HG03103 (cell line): ENCODE results near the gene CALN1.

Source experiments
- ATAC-seq: cut with Tn5 transposase; IDR thresholded peaks from one replicate; pipeline ENCODE4 v1.9.1; 2021; ENCODE audit warnings: low read depth; ENCODE audit not compliant: unreplicated experiment

CALN1 gene

GRCh38 chr7:72059925-72060324, 352.2 kb downstream of the CALN1 start:
- ATAC-seq = no peak

DNA sequence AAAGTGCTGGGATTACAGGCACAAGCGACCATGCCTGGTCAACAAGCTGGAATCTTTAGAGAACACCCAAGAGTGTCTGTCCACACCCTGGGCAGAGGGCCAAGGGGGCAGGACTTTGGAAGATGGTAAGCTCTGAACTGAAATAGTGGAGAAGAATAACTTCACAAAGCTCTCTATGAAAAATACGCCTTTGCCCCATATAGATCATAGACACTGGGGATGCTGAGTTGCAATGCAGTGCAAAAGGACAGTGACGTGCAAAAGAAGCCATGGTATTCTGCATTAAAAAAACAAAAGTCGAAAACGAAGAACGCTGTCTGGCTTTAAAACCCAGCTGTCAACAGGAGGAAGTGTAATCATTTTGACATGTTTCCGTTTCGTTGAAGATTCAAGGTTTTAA, 353.6 kb downstream of the CALN1 start:
- no peak for ATAC-seq

DNA sequence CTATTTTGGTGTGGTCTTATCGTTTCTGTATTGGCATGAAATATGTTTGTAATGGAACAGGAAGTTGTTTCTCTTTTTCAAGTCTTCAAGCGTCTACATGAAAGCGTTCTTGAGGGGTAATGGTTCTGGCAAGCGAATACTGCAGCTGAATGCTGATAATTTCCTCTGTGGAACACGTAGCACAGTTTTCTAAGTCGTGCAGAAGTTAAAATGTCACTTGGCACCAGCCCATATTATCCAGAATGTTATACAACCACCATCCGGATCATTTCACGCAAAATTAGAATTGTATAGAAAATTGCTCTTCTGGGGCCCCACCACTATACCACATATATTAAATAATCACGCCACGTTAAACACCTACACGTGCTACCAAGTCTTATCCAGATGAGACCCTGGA, 354.3 kb downstream of the CALN1 start:
- no peak for ATAC-seq

DNA sequence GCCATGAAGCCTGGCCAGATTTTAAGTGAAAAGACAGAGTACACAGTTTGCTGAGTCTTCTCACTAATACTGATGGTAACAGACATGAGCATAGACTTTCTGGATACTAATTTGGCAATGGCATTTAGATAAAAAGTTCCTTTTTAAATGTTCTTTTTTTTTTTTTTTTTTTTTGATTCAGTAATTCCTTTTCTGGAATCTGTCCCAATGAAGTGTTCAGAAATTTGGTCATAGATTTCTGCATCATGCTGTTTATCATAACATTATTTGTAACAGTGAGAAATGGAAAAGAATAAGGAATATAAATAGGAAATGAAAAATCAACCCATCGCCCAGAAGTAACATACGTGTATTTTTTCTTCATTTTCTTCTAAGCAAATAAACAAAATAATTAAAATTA, 354.9 kb downstream of the CALN1 start:
- no peak for ATAC-seq

- ATAC-seq = no peak
These were observed 356.7 kb downstream of the CALN1 start for GRCh38 chr7:72055426-72055825.

GRCh38 chr7:72053292-72053691, 358.8 kb downstream of the CALN1 start:
- no peak for ATAC-seq

DNA sequence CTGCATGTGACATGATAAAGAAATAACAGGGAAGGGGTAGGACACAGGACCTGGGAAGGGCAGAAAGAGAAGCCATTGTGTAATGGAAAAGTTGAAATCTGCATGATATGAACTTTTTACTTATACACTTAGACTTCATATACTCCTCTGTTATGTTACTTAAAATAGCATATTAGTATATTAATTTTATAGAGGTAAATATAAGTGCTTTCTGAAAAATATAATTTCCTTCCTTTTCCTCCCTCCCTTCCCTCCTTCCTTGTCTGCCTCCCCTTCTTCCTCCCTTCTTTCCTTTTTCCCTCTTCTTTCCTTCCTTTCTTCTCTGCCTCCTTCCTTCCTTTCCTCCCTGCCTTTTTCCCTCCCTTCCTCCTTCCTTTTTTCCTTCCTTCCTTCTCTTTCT, 363.7 kb downstream of the CALN1 start:
- no peak for ATAC-seq

- no peak for ATAC-seq
These were observed 369.3 kb downstream of the CALN1 start for GRCh38 chr7:72042855-72043254.

DNA sequence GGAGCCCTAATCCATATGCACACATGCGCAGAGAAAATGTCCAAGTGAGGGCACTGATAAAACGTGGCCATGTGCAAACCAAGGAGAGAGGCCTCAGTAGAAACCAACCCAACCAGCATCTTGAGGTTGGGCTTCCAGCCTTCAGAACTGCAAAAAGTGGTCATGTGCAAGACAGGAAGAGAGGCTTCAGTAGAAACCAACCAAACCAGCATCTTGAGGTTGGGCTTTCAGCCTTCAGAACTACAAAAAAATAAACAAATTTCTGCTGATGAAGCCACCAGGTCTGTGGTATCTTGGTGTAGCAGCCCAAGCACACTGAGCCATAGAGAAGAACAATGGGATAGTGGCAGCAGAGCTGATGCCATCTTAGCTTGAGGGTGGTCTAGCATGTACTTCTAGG, 371.5 kb downstream of the CALN1 start:
- ATAC-seq = no peak

DNA sequence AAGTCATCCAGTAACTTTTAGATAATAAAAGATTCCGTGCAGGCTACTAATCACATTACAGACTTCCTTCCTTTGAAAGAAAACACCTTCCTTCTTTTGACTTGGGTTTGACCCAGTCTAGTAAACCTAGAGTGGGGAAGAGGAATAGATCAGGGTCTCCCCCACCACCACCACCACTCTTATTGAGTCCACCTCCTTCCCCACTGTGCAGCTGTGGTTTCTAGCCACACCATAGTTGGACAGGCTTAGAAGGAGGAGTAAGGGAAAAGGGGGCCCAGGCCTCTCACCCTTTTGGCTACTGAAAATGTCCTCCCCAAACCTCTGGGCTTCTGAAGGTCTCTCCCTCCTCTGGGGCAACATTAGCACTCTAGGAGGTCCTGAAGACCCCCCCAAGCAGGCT, 372.7 kb downstream of the CALN1 start:
- no peak for ATAC-seq

DNA sequence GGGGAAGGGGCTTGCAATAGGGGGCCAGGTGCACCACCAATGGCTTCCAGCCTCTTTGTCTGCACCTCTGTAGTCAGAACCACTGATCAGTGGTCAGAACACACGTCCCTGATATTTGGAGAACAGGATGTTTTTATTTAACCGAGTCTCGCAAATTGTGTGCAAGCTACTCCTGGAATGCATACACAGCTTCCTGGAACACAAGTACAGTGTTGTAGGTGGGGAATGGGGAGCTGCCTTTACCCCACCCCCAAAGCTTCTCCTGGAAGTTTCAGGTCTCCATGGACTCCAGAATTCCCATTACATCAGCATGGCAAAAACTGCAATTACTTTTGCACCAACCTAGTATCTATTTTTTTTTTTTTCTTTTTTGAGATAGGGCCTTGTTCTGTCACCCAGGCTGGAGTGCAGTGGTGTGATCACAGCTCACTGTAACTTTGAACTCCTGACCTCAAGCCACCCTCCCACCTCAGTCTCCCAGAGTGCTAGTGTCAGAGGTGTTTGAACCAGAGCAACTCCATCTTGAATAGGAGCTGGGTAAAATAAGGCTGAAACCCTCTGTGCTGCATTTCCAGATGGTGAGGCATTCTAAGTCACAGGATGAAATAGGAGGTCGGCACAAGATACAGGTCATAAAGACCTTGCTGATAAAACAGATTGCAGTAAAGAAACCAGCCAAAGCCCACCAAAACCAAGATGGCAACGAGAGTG, 374.0 kb downstream of the CALN1 start:
- ATAC-seq = no peak

GRCh38 chr7:72037516-72037915, 374.6 kb downstream of the CALN1 start:
- no peak for ATAC-seq

- ATAC-seq = no peak
These were observed 376.9 kb downstream of the CALN1 start for GRCh38 chr7:72035266-72035665.

- ATAC-seq = no peak
These were observed 379.2 kb downstream of the CALN1 start for GRCh38 chr7:72032934-72033333.

GRCh38 chr7:72030994-72031667, 381.0 kb downstream of the CALN1 start:
- no peak for ATAC-seq

DNA sequence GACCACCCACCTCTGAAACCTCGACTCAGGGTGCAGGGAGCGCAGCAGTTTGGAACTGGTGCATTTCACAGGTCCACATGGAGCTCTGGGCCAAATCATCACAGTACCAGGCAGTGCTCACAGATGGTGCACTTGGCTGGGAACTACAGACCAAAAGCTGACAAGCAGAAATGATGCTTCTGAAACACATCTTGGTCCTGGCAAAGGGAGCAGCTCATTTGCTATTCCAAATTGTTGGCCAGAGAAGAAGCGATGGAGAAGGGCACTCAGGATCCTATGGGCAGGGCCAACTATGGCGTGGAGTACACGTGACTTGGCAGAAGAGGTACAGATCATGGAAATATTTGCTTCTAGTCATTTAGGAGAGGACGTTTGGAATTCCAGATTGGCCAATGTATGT, 383.9 kb downstream of the CALN1 start:
- no peak for ATAC-seq

- no peak for ATAC-seq
These were observed 386.7 kb downstream of the CALN1 start for GRCh38 chr7:72025381-72025960.

DNA sequence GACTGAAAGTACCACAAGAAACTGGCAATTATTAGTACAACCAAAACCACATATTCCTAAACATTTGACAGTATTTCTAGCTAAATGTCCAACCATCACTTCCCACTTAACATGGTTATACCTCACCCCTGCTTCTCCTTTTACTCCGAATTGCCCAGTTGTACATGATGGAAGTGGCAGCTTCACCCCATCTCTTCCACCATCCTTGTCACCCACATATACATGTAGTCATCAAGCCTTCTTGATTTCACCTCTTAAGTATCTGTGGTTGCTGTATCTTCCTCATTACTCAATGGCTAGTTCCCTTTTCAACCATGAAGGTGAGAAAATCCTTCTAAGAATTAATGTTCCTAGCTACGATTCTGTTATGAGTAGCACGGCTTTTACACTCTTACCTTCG, 388.2 kb downstream of the CALN1 start:
- no peak for ATAC-seq

DNA sequence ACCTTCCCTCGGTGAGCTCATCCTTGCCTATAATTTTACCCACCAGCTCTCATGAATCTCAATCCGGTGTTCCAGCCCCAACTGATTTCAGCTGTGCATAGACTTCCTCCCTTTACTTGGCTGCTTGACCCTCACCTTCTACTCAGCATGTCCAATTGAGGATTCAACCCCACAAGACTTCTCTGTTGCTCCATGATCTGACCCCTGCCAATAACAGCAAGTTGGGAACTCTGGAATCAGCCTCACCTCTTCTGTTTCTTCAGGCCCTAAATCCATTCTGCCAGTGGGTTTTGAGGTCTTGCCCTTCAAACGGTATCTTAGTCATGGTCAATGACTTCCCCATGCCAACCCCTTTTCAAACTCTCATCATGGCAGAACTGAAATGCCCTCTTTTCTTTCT, 390.4 kb downstream of the CALN1 start:
- no peak for ATAC-seq

GRCh38 chr7:72020311-72020710, 391.8 kb downstream of the CALN1 start:
- no peak for ATAC-seq

- no peak for ATAC-seq
These were observed 392.7 kb downstream of the CALN1 start for GRCh38 chr7:72019436-72019835.

DNA sequence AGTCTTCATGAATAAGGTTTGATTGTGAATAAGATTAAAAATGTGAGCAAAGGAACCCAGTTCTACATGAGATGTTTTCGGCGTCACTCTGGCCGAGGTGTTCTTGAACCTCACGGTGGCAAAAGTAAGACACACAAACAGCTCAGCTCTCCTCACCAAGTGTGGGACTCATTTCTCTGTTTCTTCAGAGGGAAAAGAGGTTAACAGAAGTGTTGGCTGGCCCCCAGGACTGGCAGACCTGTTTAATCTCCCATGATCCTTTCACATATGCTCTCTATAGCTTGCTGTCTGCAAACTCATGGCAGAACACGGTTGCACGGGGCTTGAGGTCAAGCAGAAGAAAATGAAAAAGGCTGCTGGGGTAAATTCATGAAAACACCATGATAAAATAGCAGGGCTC, 394.4 kb downstream of the CALN1 start:
- ATAC-seq = no peak
